ENCODE data around the gene EPHB6.

DNA sequence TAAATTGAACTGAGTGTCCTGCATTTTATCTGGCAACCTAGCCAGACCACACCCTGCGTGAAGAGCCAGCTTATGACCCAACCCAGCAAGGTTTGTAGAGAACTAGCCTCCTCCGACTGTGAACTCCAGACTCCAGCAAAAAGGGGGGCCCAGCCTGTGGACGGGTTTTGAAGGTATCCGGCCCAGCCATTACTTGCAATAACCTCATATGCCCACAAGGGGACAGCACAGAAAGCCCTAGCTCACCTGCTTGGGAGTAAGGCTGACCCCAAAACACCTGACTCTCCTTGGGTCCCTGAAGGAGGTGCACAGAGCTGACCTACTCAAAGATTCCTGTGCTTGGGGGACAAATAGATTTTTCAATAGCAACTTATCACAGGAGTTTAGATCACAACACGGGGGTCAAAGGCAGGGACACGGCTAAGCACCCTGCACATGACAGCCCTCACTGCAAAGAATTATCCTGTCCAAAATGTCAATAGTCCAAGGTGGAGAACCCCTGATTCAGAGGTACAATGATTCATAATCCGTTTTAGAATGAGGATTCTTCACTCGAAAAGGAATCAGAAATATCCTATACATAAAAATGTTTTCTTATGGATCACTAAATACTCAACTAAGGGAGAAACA, 26.1 kb downstream of the EPHB6 start:
- TF ChIP-seq, protein P1, sequence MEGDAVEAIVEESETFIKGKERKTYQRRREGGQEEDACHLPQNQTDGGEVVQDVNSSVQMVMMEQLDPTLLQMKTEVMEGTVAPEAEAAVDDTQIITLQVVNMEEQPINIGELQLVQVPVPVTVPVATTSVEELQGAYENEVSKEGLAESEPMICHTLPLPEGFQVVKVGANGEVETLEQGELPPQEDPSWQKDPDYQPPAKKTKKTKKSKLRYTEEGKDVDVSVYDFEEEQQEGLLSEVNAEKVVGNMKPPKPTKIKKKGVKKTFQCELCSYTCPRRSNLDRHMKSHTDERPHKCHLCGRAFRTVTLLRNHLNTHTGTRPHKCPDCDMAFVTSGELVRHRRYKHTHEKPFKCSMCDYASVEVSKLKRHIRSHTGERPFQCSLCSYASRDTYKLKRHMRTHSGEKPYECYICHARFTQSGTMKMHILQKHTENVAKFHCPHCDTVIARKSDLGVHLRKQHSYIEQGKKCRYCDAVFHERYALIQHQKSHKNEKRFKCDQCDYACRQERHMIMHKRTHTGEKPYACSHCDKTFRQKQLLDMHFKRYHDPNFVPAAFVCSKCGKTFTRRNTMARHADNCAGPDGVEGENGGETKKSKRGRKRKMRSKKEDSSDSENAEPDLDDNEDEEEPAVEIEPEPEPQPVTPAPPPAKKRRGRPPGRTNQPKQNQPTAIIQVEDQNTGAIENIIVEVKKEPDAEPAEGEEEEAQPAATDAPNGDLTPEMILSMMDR (conservative IDR thresholded peaks at IDR 0.05): peak; percentile 91
- no peak for TF ChIP-seq EZH2 (IDR thresholded peaks at IDR 0.05; ENCODE audit: low read depth)

Measured in PC-9 (cell line).